ENCODE data around the gene PTH2R.

DNA sequence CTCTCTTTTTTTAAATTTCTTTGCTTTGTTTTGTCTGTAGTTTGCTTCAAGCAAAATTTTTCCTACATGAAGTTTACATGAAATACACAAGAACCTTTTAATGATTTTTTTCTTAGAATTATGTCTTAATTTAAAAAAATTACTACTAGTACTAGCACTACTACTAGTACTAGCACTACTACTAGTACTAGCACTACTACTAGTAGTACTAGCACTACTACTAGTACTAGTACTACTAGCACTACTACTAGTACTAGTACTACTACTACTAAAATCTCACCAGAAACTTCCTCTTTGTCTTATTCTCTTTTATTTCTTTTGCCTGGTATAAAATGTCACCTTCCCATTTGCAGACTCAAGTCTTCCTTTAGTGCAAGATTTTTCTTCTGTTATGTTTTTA is 71.1 kb downstream of the PTH2R start:
- TF ChIP-seq, protein P1, sequence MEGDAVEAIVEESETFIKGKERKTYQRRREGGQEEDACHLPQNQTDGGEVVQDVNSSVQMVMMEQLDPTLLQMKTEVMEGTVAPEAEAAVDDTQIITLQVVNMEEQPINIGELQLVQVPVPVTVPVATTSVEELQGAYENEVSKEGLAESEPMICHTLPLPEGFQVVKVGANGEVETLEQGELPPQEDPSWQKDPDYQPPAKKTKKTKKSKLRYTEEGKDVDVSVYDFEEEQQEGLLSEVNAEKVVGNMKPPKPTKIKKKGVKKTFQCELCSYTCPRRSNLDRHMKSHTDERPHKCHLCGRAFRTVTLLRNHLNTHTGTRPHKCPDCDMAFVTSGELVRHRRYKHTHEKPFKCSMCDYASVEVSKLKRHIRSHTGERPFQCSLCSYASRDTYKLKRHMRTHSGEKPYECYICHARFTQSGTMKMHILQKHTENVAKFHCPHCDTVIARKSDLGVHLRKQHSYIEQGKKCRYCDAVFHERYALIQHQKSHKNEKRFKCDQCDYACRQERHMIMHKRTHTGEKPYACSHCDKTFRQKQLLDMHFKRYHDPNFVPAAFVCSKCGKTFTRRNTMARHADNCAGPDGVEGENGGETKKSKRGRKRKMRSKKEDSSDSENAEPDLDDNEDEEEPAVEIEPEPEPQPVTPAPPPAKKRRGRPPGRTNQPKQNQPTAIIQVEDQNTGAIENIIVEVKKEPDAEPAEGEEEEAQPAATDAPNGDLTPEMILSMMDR (conservative IDR thresholded peaks at IDR 0.05; ENCODE audit: low read depth in 2 of 2) = no peak
- TF ChIP-seq, protein P2, sequence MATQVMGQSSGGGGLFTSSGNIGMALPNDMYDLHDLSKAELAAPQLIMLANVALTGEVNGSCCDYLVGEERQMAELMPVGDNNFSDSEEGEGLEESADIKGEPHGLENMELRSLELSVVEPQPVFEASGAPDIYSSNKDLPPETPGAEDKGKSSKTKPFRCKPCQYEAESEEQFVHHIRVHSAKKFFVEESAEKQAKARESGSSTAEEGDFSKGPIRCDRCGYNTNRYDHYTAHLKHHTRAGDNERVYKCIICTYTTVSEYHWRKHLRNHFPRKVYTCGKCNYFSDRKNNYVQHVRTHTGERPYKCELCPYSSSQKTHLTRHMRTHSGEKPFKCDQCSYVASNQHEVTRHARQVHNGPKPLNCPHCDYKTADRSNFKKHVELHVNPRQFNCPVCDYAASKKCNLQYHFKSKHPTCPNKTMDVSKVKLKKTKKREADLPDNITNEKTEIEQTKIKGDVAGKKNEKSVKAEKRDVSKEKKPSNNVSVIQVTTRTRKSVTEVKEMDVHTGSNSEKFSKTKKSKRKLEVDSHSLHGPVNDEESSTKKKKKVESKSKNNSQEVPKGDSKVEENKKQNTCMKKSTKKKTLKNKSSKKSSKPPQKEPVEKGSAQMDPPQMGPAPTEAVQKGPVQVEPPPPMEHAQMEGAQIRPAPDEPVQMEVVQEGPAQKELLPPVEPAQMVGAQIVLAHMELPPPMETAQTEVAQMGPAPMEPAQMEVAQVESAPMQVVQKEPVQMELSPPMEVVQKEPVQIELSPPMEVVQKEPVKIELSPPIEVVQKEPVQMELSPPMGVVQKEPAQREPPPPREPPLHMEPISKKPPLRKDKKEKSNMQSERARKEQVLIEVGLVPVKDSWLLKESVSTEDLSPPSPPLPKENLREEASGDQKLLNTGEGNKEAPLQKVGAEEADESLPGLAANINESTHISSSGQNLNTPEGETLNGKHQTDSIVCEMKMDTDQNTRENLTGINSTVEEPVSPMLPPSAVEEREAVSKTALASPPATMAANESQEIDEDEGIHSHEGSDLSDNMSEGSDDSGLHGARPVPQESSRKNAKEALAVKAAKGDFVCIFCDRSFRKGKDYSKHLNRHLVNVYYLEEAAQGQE (IDR thresholded peaks at IDR 0.05; ENCODE audit: unreplicated experiment) = no peak

All from GM23338 (cell line).